Astrocyte (in vitro differentiated cells and primary cell): ENCODE measurements around the gene BICRAL. TPM values are rescaled to one million over a fixed set of nuclear protein-coding genes. Genes with fewer than 3 reads are reported as not detected.

ENCODE experiments used
- DNase-seq: peaks from one replicate; pipeline ENCODE4 v3.0.0-alpha.2; 2010; ENCODE audit warnings: low read depth
- FAIRE-seq: peaks from 2 replicates; lab custom pipeline; 2011; peaks lifted over from hg19 to GRCh38; lab: Jason Lieb, UNC
- H2AFZ ChIP-seq: 2 replicates; pipeline ENCODE4 v1.6.0; 2012; ENCODE audit warnings: low read depth, low read length, inconsistent platforms
- H3K27ac ChIP-seq: 2 replicates; pipeline ENCODE4 v1.5.1; 2011; ENCODE audit warnings: low read depth, low read length, inconsistent platforms
- H3K27me3 ChIP-seq: 2 replicates; pipeline ENCODE4 v1.6.0; 2011; ENCODE audit warnings: low read length, inconsistent platforms; ENCODE audit not compliant: insufficient read depth
- H3K36me3 ChIP-seq: 2 replicates; pipeline ENCODE4 v1.5.1; 2011; ENCODE audit warnings: low read length, inconsistent platforms; ENCODE audit not compliant: insufficient read depth
- H3K4me1 ChIP-seq: 2 replicates; pipeline ENCODE4 v1.5.1; 2011; ENCODE audit warnings: low read length, inconsistent platforms; ENCODE audit not compliant: insufficient read depth
- H3K4me2 ChIP-seq: 2 replicates; pipeline ENCODE4 v1.6.0; 2012; ENCODE audit warnings: low read length, inconsistent platforms
- H3K4me3 ChIP-seq: 2 replicates; pipeline ENCODE4 v1.5.1; 2011; ENCODE audit warnings: low read depth, mild to moderate bottlenecking, low read length, inconsistent platforms; ENCODE audit not compliant: insufficient read depth
- H3K79me2 ChIP-seq: 2 replicates; pipeline ENCODE4 v1.6.0; 2012; ENCODE audit warnings: mild to moderate bottlenecking, low read length, inconsistent platforms; ENCODE audit not compliant: insufficient read depth
- H3K9ac ChIP-seq: 2 replicates; pipeline ENCODE4 v1.6.0; 2012; ENCODE audit warnings: mild to moderate bottlenecking, low read length, inconsistent platforms
- H3K9me3 ChIP-seq: 2 replicates; pipeline ENCODE4 v1.5.1; 2012; ENCODE audit warnings: low read depth, mild to moderate bottlenecking, low read length, inconsistent platforms; ENCODE audit not compliant: insufficient read depth
- H4K20me1 ChIP-seq: 2 replicates; pipeline ENCODE4 v1.6.0; 2012; ENCODE audit warnings: low read length, inconsistent platforms; ENCODE audit not compliant: insufficient read depth
- H3K27ac Mint-ChIP-seq: one replicate; pipeline ENCODE4 v1.8.0; 2021; ENCODE audit warnings: mild to moderate bottlenecking, mixed read lengths; ENCODE audit not compliant: unreplicated experiment
- H3K27me3 Mint-ChIP-seq: one replicate; pipeline ENCODE4 v1.8.0; 2021; ENCODE audit warnings: low read depth, mixed read lengths; ENCODE audit not compliant: unreplicated experiment
- H3K36me3 Mint-ChIP-seq: one replicate; pipeline ENCODE4 v1.8.0; 2021; ENCODE audit warnings: low read depth, mixed read lengths; ENCODE audit not compliant: unreplicated experiment
- H3K4me1 Mint-ChIP-seq: one replicate; pipeline ENCODE4 v1.8.0; 2021; ENCODE audit warnings: low read depth, mixed read lengths; ENCODE audit not compliant: unreplicated experiment
- H3K4me3 Mint-ChIP-seq: one replicate; pipeline ENCODE4 v1.8.0; 2021; ENCODE audit warnings: mild to moderate bottlenecking, moderate library complexity, mixed read lengths; ENCODE audit not compliant: unreplicated experiment
- H3K9me3 Mint-ChIP-seq: one replicate; pipeline ENCODE4 v1.8.0; 2021; ENCODE audit warnings: mild to moderate bottlenecking, mixed read lengths; ENCODE audit not compliant: unreplicated experiment
- EZH2 ChIP-seq: IDR thresholded peaks from 2 replicates; pipeline ENCODE4 v1.6.1; 2012; ENCODE audit warnings: mild to moderate bottlenecking, low read length, inconsistent platforms; ENCODE audit not compliant: insufficient read depth
- total RNA-seq: library from RNA; stranded (reverse); gene quantifications from 2 replicates; pipeline ENCODE4 v1.2.1, GENCODE V29; 2021
- TF ChIP-seq, protein P1 (sequence below): IDR thresholded peaks from 2 replicates; pipeline ENCODE4 v1.5.1; 2011; ENCODE audit warnings: low read depth, mild to moderate bottlenecking, inconsistent platforms, low read length, moderate library complexity; ENCODE audit not compliant: insufficient read depth

Gene BICRAL
- total RNA-seq, 1 donor from 2014 or later: 5.9 TPM

DNA sequence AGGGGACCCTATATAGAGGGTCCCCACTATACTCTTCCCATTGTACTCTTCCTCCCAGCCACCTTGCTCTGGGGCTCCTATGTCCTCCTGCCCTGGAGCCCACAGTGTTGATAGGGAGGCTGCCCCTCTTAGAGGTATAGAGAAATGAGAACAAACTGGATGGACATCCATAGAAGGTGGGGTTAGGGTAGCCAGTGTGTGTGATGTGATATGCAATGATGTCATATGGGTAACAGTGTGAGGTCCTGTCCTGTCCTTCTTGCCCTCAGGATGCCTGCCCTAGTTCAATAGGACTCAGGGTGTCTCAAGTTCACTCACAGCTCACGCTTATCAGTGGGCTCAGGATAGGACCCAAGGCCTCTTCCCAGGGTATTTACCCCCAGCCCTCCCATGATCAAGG is 134.4 kb downstream of the BICRAL start:
- Histone ChIP-seq H3K36me3 (no peaks in the 10 kb centered on the region), H2AFZ (no peak overlapping the region), H3K79me2 (no peaks in the 10 kb centered on the region), H4K20me1 (no peaks in the 10 kb centered on the region), H3K27ac (no peak overlapping the region), H3K9me3 (no peaks in the 10 kb centered on the region), H3K4me2 (no peak overlapping the region), H3K27me3 (no peaks in the 10 kb centered on the region), H3K4me3 (no peak overlapping the region), H3K9ac (no peak overlapping the region), H3K4me1 (no peaks in the 10 kb centered on the region)
- no peak overlapping the region for H3K27ac Mint-ChIP-seq
- no peaks in the 10 kb centered on the region for H3K9me3 Mint-ChIP-seq
- H3K27me3 Mint-ChIP-seq: no peaks in the 10 kb centered on the region
- no peaks in the 10 kb centered on the region for H3K36me3 Mint-ChIP-seq
- H3K4me1 Mint-ChIP-seq: no peaks in the 10 kb centered on the region
- no peak for TF ChIP-seq EZH2
- TF ChIP-seq, protein P1, sequence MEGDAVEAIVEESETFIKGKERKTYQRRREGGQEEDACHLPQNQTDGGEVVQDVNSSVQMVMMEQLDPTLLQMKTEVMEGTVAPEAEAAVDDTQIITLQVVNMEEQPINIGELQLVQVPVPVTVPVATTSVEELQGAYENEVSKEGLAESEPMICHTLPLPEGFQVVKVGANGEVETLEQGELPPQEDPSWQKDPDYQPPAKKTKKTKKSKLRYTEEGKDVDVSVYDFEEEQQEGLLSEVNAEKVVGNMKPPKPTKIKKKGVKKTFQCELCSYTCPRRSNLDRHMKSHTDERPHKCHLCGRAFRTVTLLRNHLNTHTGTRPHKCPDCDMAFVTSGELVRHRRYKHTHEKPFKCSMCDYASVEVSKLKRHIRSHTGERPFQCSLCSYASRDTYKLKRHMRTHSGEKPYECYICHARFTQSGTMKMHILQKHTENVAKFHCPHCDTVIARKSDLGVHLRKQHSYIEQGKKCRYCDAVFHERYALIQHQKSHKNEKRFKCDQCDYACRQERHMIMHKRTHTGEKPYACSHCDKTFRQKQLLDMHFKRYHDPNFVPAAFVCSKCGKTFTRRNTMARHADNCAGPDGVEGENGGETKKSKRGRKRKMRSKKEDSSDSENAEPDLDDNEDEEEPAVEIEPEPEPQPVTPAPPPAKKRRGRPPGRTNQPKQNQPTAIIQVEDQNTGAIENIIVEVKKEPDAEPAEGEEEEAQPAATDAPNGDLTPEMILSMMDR: no peak
- no peak for DNase-seq
- H3K4me3 Mint-ChIP-seq: no peak overlapping the region
- peak; percentile 34 for FAIRE-seq

Other genes starting within 250 kb of the BICRAL start
- 22.2 and 23.3 TPM in 2 replicates for gene UBR2, start 218.0 kb upstream of the BICRAL start, total RNA-seq
- not detected in 2 replicates for gene PRPH2, start 59.5 kb upstream of the BICRAL start, total RNA-seq
- 25.8 and 27.4 TPM in 2 replicates for gene TBCC, start 35.9 kb upstream of the BICRAL start, total RNA-seq
- gene RPL7L1, start 97.6 kb downstream of the BICRAL start, total RNA-seq: 90.1 and 92.0 TPM in 2 replicates
- gene PTCRA, start 134.0 kb downstream of the BICRAL start, total RNA-seq: not detected in 2 replicates
- 37.1 and 37.4 TPM in 2 replicates for gene CNPY3, start 147.4 kb downstream of the BICRAL start, total RNA-seq
- gene GNMT, start 178.7 kb downstream of the BICRAL start, total RNA-seq: 0.68 TPM in 1 of 2 replicates, not detected in the other
- 22.7 and 27.1 TPM in 2 replicates for gene PEX6, start 197.1 kb downstream of the BICRAL start, total RNA-seq
- gene PPP2R5D, start 202.5 kb downstream of the BICRAL start, total RNA-seq: 48.0 and 53.0 TPM in 2 replicates
- 54.2 and 55.9 TPM in 2 replicates for gene MEA1, start 231.9 kb downstream of the BICRAL start, total RNA-seq
- 67.4 and 69.6 TPM in 2 replicates for gene KLHDC3, start 232.2 kb downstream of the BICRAL start, total RNA-seq
- 68.6 and 77.9 TPM in 2 replicates for gene RRP36, start 239.6 kb downstream of the BICRAL start, total RNA-seq